DMS53 (cell line): ENCODE results near the gene HSD3B7.
A peak's percentile ranks its signal among the peaks of the same experiment; 100 is the strongest.

Experiments used
- DNase-seq: peaks from one replicate; lab custom pipeline; 2025; lab: John Stamatoyannopoulos, UW

Gene HSD3B7

DNA sequence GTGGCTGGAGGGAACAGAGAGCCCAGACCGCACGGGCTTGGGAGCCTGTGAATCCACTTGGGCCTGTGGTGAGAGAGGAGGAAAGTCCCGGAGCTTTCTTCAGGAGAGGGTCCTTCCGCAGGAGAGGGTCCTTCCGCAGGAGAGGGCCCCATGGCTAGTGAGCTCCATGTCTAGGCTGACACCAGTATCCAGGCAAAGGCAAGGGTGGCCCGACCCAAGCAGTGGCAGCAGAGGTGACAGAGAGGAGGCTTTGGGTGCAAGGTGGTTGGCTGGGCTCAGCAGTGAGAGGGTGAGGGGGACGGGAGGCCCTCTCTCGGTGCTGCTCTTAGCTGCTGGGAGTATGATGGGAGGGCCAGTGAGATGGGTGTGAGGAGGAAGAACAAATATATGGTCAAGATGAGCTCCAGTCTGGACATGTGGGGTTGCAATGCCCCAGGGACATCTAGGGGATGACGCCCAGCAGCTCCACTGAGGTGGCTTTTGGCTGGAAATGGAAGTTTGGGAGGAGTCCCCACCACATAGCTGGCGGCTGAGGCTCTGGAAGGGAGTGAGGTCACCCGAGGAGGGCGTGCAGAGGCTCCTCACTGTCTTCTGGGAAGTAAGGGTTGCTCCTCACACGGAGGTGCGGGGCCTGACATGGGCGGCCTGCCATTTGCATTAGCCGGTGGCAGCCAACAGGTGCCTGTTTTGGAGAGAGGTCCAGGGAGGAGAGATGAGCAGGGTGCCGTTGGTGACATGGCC is 2.3 kb upstream of the HSD3B7 start:
- no peak for DNase-seq

DNA sequence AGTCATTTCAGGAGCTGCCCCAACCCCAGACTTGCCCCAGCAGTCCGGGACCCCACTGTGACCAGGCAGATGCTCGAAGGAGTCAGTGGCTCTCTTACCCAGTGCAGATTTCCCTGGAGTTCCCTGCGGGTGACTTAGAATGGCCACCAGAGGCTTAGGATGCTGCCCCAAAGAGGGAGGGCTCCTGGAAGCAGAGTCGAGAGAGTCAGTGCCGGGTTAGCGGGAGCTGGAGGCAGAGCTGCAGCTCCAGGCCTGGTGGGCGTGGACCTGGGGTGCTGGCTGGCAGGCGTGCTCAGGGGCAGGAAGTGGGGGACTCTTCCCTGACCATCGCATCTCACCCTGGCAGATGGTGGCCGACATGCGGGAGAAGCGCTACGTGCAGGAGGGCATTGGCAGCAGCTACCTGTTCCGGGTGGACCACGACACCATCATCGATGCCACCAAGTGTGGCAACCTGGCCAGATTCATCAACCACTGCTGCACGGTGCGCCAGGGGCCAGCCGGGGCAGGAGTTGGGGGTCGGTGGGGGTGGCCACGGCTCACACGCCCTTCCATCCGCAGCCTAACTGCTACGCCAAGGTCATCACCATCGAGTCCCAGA is 1.6 kb upstream of the HSD3B7 start:
- peak; percentile 23 for DNase-seq

DNA sequence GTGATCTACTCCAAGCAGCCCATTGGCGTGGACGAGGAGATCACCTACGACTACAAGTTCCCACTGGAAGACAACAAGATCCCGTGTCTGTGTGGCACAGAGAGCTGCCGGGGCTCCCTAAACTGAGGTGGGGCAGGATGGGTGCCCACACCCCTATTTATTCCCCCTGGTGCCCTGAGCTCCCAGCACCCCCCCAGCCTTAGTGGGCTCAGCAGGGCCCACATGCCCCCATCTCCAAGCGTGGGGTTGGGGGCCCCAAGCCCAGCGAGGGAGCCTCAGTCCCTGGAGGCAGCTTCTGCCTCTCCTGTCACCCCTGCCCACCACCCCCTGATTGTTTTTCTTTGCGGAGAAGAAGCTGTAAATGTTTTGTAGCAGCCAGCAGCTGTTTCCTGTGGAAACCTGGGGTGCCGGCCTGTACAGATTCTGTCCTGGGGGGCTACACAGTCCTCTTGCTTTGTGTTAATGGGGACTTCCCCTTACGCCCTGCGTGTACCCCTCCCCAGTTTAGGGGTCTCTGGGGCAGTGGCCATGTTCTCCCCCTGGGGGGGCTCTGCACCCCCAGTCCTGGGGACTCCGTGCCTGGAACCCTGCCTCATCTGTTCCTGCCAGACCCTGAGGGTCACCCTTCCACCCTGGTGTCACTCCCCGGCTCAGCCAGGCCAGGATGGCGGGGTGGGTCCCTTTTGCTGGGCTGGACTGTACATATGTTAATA is 953 bp upstream of the HSD3B7 start:
- DNase-seq, result no peak

DNA sequence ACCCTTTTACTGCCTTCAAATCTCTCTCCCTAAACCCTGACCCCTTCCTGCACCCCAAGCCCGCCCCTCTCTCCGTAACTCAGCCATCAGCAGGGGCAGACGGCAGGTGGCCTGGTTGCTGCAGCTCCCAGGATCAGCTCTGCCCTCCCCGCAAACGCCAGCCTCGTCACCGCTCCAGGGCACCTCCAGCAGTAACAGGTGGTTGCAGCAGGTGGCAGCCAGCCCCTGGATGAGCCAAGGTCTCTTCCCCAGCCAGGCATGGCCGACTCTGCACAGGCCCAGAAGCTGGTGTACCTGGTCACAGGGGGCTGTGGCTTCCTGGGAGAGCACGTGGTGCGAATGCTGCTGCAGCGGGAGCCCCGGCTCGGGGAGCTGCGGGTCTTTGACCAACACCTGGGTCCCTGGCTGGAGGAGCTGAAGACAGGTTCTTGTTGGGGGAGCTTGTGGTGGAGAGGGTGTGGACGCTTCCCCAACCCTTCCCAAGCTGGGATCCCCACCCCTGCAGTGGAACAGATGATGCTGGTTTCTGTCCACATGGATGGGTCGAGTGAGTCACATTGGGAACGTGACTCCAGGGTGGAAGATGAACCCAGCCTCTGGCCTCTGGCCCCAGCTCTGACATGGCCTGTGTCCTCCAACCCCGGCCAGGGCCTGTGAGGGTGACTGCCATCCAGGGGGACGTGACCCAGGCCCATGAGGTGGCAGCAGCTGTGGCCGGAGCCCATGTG is 558 bp downstream of the HSD3B7 start:
- peak; percentile 91 for DNase-seq

DNA sequence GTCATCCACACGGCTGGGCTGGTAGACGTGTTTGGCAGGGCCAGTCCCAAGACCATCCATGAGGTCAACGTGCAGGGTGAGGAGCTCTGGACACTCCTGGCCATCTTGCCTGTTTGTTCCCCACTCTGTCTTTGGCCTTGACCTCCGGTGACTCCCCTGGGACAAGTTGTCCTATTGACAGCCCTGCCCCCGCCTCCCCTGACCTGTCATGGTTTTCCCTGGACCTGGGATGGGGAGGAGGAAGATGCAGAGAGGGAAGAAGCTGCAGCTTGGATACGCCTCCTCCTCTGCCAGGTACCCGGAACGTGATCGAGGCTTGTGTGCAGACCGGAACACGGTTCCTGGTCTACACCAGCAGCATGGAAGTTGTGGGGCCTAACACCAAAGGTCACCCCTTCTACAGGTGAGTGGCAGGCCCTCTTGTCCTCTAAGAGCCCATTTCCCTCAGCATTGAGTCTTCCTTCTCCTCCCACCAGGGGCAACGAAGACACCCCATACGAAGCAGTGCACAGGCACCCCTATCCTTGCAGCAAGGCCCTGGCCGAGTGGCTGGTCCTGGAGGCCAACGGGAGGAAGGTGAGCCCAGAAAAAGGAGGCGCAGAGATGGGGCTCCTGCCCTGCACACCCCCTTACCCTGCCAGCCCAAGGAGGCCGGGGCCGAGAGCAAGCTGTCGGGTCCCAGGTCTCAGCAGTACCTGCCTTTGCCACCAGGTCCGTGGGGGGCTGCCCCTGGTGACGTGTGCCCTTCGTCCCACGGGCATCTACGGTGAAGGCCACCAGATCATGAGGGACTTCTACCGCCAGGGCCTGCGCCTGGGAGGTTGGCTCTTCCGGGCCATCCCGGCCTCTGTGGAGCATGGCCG is 1.4 kb downstream of the HSD3B7 start:
- DNase-seq, result no peak

DNA sequence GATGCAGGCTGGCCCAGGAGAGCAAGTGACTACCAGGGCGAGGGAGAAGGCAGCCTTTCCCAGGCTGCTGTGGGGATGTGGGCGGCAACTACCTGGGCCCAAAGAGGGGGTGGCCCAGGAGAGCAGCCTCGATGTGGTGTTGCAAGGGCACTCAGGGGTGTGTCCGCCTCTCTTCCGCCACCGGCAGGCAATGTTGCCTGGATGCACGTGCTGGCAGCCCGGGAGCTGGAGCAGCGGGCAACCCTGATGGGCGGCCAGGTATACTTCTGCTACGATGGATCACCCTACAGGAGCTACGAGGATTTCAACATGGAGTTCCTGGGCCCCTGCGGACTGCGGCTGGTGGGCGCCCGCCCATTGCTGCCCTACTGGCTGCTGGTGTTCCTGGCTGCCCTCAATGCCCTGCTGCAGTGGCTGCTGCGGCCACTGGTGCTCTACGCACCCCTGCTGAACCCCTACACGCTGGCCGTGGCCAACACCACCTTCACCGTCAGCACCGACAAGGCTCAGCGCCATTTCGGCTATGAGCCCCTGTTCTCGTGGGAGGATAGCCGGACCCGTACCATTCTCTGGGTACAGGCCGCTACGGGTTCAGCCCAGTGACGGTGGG is 2.7 kb downstream of the HSD3B7 start:
- DNase-seq, result no peak

DNA sequence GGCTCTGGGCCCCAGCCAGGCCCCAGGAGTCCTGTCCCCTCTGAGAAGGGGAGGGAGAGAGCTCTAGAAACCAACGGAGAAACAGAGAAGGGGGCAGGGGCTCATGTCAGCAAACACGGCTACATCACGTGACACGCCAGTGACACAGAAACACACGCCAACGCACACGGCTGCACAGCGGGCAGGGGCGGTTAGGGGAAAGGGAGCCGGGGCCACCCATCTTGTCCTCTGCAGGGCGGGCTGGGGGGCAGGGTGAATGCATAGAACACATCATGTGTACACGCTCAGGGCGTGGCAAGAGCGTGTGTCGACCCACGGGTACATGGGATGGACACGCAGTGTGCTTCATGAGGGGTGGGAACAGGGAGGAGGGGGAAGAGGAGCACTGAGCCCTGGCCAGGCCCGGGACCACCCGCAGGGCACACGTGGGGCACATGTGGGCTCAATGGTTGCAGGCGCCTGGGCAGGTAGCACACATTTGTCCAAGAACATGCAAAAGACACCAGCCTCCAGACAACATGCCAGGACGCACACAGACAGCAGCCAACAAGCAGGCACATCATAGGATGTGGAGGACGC is 4.6 kb downstream of the HSD3B7 start:
- DNase-seq, result no peak

DNA sequence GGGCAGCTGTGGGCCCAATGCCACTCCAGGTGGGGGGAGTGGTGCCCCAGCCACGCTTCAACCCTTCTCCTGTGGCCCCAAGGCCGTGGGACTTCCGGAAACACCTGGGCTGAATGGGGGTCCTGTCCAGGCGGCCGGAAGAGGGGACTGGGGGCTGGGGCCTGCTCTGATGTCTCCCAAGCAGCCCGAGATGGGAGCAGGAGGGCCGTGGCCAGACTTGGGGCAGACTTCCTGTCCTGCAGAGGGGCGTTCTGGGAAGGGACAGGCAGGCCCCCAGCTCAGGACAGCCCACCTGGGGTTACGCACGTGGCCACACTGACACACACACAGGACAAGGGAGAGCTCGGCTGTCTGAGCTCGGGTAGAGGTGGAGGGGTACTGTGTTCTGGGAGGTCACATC is 5.1 kb downstream of the HSD3B7 start:
- no peak for DNase-seq

DNA sequence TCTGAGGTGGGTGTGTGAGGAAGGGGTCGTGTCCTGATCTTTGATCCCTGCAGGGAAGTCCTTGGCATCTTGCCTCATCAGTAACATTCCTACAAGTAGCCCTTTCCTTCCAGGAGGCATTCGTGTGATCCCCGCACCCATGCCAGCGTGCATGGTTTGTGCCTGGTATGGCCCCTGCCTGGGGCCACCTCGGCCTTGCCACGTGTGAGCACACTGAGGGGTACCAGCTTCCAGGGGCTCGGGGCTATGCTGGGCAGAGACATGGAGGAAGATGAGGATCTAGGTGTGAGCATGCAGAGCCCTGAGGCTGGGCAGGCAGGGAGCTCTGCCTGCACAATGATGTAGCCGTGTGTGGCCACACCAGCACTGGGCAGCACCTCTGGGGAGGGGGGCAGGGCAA is 6.0 kb downstream of the HSD3B7 start:
- no peak for DNase-seq

DNA sequence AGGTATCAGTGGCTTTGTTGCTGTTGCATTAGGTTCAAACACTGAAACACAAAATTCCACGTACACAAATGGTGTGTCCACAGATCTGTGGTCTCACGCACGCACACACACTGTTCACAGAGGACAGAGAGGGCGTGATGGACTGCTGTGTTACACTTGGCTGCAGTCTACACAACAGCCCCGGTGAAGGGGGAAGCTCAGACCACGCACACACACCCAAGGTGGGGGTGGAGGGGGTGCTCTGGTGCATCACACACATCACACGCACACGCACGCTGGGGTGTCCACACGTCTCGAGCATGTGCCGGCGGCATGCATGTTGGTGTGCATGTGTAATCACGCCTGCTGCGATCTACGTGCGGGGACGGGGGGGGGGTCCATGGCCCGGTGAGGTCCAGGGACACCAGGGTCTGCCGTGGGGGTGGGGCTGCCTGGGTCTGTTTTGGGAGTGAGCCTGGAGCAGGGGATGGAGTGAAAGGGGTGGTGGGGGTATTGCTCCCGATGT is 7.3 kb downstream of the HSD3B7 start:
- DNase-seq, result no peak

DNA sequence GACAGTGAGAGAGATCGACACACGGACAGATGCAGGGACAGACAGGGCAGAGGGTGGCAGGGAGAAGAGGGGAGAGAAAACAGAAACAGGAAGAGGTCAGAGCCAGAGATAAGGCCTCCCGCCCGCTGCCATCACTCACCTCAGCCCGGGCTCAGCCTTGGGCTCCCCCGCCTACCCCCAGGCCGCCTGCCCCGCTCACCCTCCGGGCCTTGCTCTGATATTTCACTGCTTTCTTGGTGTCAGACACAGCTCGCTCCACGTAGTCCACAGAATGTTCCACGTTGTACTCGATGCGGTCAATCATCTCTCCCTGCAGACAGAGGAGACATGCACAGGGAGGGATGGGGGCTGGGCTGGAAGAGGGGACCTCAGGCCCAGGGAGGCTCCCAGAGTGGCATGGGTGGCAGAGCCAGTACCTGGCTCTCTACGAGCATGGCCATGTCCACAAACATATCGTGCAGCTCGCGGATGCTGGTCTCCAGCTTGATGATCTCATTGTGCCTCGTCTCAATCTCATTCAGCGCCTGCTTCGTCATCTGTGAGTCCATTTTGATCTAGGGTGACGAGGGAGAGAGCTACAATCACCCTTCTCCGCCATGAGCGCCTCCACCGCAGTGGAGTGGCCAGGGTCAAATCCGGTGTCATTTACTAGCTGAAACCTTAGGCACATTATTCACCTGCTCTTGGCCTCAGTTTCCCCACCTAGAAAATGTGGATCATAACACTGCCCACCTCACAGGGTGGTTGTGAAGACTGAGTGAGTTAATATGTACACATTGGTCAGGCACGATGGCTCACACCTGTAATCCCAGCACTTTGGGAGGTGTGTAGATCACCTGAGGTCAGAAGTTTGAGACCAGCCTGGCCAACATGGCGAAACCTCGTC is 8.2 kb downstream of the HSD3B7 start:
- peak; percentile 33 for DNase-seq

DNA sequence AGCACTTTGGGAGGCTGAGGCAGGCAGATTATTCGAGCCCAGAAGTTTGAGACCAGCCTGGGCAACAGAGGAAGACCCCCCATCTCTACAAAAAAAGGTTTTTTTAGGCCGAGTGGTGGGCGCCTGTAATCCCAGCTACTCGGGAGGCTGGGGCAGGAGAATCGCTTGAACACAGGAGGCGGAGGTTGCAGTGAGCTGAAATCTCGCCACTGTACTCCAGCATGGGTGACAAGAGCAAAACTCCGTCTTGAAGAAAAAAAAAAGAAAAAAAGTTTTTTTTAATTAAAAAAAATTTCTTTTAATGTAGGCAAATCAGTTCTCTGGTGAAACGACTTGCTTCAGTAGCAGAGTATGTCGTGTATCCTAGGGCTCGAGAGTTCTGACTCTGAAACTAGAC is 10.9 kb downstream of the HSD3B7 start:
- no peak for DNase-seq

DNA sequence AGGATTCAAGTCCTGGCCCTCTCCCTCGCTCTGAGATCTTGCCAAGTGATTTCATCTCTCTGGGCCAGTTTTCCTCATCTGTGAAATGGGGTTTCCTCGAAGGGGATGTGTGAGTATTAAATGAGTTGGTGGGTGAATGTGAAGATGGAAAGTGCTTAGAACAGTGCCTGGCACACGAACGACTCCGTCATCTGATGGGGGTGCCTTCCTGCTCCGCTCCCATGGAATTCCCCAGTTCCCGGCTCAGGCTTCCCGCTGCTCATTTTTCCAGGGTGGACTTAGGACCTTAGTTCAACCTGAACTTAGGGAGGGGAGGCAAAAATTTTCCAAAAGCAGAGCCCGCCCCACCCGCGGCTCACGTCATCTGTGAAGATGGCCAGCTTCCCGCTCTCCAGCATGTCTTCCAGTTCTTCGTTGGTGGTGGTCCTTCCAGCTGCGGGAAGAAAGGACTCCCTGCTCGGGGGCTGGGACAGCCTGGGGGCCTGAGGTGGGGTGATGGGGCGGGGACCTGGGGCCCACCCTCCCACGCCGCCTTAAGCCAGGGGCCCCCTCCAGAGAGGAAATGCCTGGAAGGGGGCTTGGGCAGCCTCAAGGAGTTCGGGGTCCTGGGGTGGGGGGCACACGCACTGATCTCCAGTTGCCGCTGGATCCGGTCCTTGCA is 11.4 kb downstream of the HSD3B7 start:
- no peak for DNase-seq

DNA sequence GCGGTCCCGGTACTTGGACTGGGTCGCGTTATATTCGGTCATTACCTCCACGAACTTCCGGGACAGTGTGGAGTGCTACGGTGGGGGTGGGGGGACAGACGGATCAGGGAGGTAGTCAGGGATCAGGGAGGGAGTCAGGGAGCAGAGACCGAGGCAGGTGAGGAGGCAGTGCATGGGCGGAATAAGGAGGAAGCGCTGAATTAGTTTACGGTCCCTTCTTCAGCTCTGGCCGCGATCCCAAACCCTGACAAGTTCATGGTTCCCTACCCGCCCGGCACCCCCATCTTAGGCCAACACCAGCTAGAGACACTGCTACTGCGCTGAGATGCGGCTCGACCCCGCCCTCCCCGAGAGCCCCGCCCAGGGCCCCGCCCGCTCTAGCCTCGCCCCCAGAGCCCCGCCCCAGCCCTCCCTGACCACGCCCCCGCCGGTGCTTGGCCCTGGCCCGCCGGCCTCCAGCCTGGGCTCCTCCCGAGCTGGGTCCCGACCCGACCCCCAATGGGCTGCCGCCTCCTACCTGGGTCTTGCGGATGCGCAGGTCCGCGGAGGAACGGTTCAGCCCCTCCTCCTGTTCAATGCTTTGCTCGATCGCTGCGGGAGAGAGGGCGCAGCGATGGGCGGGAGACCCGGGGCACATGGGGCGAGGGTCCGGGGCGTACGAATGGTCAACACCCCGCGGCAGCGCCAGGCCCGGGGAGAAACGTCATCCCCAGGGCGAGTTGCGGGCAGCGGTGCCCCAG is 12.1 kb downstream of the HSD3B7 start:
- peak; percentile 75 for DNase-seq

DNA sequence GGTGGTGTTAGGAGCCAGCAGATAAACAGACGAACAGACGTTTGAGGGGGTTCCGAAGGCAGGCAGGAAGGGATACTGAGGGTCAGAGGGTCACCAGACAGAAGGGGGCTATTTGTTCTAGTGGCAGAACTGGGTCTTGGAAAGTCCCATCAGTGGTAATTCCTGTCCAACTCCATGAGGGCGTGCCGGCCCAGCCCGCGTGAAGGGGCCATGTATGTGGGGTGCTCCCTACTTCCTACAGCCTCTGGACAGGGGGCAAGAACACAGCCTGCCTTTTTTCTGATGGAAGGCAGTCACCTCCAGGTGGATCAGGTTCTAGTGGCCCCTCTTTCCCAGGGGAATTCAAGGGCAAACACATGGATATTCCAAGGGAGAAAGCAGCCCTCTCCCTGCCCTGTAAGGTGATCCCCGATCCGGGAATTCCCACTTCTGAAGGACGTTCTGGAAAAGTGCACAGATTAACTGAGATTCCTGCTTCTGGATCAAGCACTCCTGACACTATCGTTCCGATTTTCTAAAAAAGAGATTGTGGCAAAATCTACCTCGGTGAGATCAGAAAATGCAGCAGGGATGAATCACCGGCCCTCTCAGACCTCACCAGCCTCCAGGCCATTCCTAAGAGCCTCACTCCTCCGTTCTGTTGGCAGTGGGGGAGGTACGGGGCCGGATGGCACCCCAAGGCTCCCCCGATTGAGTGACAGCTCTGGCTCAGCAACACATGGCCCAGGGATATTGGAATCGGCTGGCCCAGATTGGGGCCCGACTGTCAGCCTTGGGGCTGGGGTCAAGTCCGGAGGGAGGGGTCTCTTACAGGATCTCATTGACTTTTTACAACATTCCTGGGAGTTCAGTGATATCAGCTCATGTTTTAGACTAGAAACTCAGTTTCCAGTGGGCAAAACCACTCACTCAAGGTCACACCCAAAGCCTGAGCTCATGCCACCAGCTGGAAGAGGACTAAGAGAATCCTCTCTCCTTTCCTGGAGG is 13.0 kb downstream of the HSD3B7 start:
- DNase-seq, result no peak

DNA sequence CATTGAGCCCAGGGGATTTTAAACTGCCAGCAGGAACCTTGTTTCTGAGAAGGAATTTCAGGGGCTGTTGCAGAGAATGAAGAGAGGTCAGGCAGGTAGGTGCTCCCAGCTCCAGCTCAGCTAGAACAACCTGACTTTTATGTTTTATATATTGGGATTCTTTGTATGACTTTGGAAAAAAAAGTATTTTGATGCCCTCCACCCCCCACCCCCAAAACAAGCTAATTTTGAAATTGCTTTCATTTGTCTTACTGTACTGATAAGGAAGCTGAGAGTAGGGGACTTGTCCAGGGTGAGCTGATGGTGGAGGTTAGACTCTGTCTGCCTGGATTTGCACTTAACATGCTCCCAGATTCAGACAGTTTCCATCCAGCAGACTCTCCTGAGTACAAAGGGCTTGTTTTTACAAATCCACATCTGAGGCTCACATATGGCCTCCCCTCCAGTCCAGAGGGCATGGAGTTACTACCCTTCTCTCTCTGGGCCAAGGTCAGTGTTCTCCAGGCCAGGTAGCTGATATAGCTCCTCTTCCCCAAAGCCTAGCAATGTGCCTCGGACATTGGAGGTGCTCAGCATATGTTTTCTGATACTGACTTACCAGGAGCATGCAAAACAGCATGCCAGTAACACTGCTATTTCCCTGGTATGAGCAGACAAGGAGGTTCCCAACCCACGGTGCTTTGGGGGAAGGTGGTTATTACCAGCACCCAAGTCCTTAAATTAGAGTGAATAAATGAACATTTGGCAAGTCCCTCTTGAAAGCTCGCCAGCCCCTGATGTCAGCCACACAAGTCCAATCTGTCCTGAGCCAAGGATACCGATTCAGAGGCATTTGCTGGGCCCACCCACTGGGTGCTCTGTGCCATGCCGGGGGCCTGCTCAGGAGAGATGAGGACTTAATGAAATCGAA is 14.1 kb downstream of the HSD3B7 start:
- no peak for DNase-seq
